Endothelial cell (in vitro differentiated cells): ENCODE data around the gene SH3RF1. TPM values are rescaled to one million over a fixed set of nuclear protein-coding genes. Genes with fewer than 3 reads are reported as not detected.

Experiments
- DNase-seq: peaks from one replicate; pipeline ENCODE4 v3.0.0; 2021; ENCODE audit warnings: low spot score
- H3K27ac Mint-ChIP-seq: one replicate; pipeline ENCODE4 v1.8.0; 2021; ENCODE audit warnings: mixed read lengths, inconsistent platforms; ENCODE audit not compliant: unreplicated experiment
- H3K27me3 Mint-ChIP-seq: one replicate; pipeline ENCODE4 v1.8.0; 2021; ENCODE audit warnings: mild to moderate bottlenecking, moderate library complexity, mixed read lengths, inconsistent platforms; ENCODE audit not compliant: unreplicated experiment
- H3K36me3 Mint-ChIP-seq: one replicate; pipeline ENCODE4 v1.8.0; 2021; ENCODE audit warnings: mild to moderate bottlenecking, low read depth, mixed read lengths, inconsistent platforms; ENCODE audit not compliant: unreplicated experiment
- H3K4me1 Mint-ChIP-seq: one replicate; pipeline ENCODE4 v1.8.0; 2021; ENCODE audit warnings: mild to moderate bottlenecking, mixed read lengths, inconsistent platforms; ENCODE audit not compliant: unreplicated experiment
- H3K4me3 Mint-ChIP-seq: one replicate; pipeline ENCODE4 v1.8.0; 2021; ENCODE audit warnings: mild to moderate bottlenecking, mixed read lengths, inconsistent platforms; ENCODE audit not compliant: unreplicated experiment
- H3K9me3 Mint-ChIP-seq: one replicate; pipeline ENCODE4 v1.8.0; 2021; ENCODE audit warnings: mixed read lengths, inconsistent platforms; ENCODE audit not compliant: unreplicated experiment
- total RNA-seq: library from RNA; stranded (reverse); fragmentation: NEBNext Ultra II Directional; extraction: Animal tissue kit (Norgen Biotek cat#: 25700); gene quantifications from one replicate; pipeline ENCODE4 v1.2.1, GENCODE V29; 2021; ENCODE audit not compliant: unreplicated experiment
- TF ChIP-seq, protein P1 (sequence below): fragments of 200-600 bp; sonication (generic); IDR thresholded peaks from one replicate; pipeline ENCODE4 v1.5.0; 2021; ENCODE audit warnings: antibody characterized with exemption; ENCODE audit not compliant: unreplicated experiment

Gene SH3RF1
- total RNA-seq, 1 donor from 2014 or later, result 23.5 TPM

DNA sequence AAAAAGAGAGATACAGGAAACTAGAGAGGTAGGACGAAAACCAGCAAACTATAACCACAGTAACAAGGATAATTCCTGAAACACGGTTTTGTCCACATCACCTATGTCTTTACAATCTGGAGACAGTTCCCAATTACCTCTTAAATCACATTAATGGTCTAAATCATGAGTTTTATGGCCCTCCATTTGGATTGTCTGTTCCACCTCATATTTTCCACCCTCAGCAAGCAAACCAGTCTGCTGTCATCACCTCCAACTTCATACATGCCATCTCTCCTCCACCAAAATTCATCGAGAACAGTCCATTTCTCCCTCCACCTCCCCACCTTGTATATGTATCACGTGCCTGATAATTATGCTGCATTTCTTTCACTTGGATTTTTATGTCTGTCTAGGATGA, 107.3 kb downstream of the SH3RF1 start:
- TF ChIP-seq, protein P1, sequence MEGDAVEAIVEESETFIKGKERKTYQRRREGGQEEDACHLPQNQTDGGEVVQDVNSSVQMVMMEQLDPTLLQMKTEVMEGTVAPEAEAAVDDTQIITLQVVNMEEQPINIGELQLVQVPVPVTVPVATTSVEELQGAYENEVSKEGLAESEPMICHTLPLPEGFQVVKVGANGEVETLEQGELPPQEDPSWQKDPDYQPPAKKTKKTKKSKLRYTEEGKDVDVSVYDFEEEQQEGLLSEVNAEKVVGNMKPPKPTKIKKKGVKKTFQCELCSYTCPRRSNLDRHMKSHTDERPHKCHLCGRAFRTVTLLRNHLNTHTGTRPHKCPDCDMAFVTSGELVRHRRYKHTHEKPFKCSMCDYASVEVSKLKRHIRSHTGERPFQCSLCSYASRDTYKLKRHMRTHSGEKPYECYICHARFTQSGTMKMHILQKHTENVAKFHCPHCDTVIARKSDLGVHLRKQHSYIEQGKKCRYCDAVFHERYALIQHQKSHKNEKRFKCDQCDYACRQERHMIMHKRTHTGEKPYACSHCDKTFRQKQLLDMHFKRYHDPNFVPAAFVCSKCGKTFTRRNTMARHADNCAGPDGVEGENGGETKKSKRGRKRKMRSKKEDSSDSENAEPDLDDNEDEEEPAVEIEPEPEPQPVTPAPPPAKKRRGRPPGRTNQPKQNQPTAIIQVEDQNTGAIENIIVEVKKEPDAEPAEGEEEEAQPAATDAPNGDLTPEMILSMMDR, result no peak
- Mint-ChIP-seq H3K4me1 (peaks cover 8% of the 10 kb centered on the region), H3K9me3 (no peaks in the 10 kb centered on the region), H3K4me3 (no peak overlapping the region), H3K27ac (no peak overlapping the region), H3K27me3 (no peaks in the 10 kb centered on the region), H3K36me3 (no peaks in the 10 kb centered on the region)
- DNase-seq, result no peak

DNA sequence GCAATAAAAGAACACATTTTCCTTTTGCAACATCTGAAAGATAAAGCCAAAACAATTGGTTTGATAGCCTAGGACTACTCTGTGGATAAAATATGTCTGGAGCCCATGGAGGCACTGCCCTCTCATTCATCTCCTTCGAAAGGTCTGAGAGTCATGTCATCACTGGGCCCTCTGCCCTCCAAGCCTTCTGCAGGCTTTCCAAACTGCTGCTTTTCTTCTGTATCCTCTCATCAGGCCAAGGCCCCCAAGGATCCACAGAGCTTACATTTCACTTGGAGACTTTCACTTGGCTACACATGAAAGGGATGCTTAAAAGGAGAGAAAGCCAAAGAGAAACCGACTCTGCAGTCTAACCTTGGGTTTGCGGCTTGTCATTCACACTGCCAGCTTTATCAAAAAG, 109.9 kb downstream of the SH3RF1 start:
- no peak for DNase-seq
- Mint-ChIP-seq H3K27ac (no peak overlapping the region), H3K27me3 (no peaks in the 10 kb centered on the region), H3K9me3 (no peaks in the 10 kb centered on the region), H3K4me1 (peaks cover 12% of the 10 kb centered on the region), H3K36me3 (peaks cover 5% of the 10 kb centered on the region), H3K4me3 (no peak overlapping the region)
- TF ChIP-seq, protein P1, result no peak

DNA sequence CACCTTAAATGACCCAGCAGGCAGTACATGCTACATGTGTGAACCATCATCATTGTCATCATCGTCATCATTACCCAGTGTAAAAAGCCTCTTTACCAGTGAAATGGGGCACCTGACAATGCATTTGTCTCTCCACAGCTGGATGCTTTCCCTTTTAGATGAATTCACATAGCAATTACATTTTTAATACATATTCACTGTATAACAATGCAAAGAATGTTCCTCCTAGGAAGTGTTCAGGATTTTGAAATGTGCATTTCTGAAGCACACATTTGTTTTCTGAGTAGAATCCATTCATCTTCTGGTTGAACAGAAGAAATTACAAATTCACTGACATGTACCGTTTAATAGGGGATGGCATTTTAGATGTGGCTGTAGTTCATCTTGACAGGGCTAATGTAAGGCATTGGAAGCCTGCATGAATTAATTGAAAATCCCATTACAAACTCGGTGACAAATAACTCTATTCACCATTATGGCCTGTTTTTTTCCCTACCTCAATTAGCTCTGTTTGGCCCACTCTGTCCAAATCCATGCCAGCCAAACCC, 111.1 kb downstream of the SH3RF1 start:
- no peak overlapping the region for H3K4me3 Mint-ChIP-seq
- DNase-seq, result no peak
- peaks cover 8% of the 10 kb centered on the region for H3K36me3 Mint-ChIP-seq
- H3K27ac Mint-ChIP-seq, result no peak overlapping the region
- H3K9me3 Mint-ChIP-seq, result no peaks in the 10 kb centered on the region
- H3K4me1 Mint-ChIP-seq, result peaks cover 12% of the 10 kb centered on the region
- TF ChIP-seq, protein P1, result no peak
- no peaks in the 10 kb centered on the region for H3K27me3 Mint-ChIP-seq

DNA sequence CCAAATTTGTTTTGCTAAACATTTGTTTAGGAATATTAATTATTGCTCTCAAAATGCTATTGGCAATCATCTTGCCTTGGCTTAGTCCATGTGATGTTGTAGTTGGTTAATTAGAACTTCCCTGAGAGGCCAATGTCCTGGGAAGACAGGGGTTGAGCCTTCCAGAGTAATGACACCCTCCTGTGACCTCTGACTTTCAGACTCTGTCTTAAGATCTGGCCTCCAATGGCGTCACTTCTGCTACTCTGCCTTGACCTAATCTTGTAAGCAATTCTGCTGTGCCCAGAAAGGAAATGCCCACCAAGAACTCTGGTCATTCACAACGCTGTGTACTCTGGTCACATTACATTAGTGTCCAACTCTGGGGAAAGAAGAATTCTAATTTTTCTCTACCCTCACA, 111.9 kb downstream of the SH3RF1 start:
- Mint-ChIP-seq H3K4me3 (no peak overlapping the region), H3K36me3 (peaks cover 10% of the 10 kb centered on the region), H3K27ac (no peak overlapping the region), H3K9me3 (no peaks in the 10 kb centered on the region), H3K27me3 (no peaks in the 10 kb centered on the region), H3K4me1 (peaks cover 12% of the 10 kb centered on the region)
- TF ChIP-seq, protein P1, result no peak
- no peak for DNase-seq

DNA sequence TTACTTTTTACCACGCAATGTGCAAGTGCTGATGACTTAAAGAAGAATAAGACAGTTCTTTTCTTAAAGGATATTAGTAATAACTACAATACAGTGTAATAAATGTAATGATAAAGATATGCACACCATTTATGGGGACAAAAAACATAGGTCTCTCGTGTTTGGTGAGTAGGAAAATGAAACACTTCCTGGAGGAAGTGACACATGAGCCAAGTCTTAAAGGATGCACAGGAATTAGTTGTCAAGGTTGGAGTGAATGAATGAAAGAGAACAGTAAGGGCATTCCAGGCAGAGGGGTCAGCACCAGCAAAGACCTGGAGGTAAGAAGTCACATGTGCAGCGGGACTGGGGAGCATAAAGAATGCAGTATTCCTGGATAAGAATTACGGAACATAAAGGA, 112.7 kb downstream of the SH3RF1 start:
- DNase-seq, result no peak
- Mint-ChIP-seq H3K27me3 (no peaks in the 10 kb centered on the region), H3K27ac (no peak overlapping the region), H3K9me3 (no peaks in the 10 kb centered on the region), H3K4me1 (peaks cover 12% of the 10 kb centered on the region), H3K36me3 (peaks cover 16% of the 10 kb centered on the region), H3K4me3 (no peak overlapping the region)
- TF ChIP-seq, protein P1, result no peak
